HG03575 (cell line): Measurements from ENCODE around the gene OR6C70.

Experiments
- ATAC-seq: cut with Tn5 transposase; IDR thresholded peaks from one replicate; pipeline ENCODE4 v1.9.1; 2021; ENCODE audit not compliant: unreplicated experiment, insufficient number of reproducible peaks, low FRiP score; ENCODE audit errors: extremely low read depth

OR6C70 gene

DNA sequence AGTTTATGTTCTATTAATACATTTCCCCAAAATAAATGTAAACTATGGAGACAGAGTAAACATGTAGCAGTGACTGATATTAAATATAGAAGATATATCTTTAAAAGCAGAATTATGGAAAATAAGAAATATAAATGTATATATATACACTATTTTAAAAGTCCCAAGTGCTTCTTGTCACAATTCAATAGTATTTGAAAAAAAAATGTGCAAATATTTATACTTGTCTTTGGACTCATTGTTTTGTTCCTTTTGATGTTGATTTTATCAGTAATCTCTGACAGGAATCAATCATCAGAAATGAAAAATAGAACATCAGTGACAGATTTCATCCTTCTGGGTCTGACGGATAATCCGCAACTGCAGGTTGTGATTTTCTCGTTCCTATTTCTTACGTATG is 44.0 kb downstream of the OR6C70 start, which contains the start of gene OR6C76:
OR6C76 (plus strand) TSS at position 301 of the 400 bp plus-strand sequence; CDS start at position 301, 0 bp downstream.
- ATAC-seq: no peak

DNA sequence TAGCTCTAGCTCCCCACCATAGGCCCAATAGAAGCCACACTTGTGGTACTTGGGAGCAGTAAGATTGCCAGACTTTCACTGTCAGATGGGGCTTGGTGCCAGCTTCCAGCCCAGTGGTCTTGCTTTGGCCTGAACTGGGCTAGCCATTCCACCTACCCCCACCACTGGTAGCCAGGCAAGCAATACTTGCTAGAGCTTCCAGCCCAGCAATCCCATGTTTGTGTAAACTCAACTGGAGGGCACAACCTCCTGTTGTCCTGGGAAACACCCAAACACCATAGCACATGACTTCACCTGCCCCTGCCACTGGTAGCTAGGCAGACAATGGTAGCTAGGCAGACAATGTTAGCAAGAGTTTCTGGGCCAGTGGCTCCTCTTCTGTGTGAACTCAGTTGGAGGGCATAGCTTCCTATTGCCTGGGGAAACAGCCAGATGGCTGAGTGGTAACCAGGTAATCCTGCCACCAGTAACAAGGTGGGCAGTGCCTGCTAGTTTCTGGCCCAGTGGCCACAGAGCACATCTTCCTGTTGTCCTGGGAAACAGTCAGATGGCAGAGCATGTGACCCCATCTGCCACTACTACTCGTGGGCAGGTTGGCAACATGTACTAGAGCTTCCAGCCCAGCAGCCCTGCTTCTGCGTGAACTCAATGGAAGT is 49.5 kb downstream of the OR6C70 start:
- no peak for ATAC-seq
